Keratinocyte (primary cell): ENCODE measurements around the gene ZDHHC9.

Source experiments
- EZH2 ChIP-seq: IDR thresholded peaks from one replicate; pipeline ENCODE4 v1.6.1; 2012; ENCODE audit warnings: inconsistent platforms, mild to moderate bottlenecking, low read length, moderate library complexity
- TF ChIP-seq, protein P1 (sequence below), 3 experiments: IDR thresholded peaks in 1 of 3; conservative IDR thresholded peaks in 1 of 3; optimal IDR thresholded peaks in 1 of 3; 2 replicates in 2 of 3; 3 replicates in 1 of 3; pipeline versions ENCODE3 to v1.5.1; 2011; ENCODE audit warnings: low read length in 3 of 3, mild to moderate bottlenecking in 3 of 3, moderate library complexity in 2 of 3, control low read depth in 1 of 3, inconsistent platforms in 1 of 3; ENCODE audit not compliant: insufficient read depth in 2 of 3; ENCODE audit errors: extremely low read depth in 1 of 3

DNA sequence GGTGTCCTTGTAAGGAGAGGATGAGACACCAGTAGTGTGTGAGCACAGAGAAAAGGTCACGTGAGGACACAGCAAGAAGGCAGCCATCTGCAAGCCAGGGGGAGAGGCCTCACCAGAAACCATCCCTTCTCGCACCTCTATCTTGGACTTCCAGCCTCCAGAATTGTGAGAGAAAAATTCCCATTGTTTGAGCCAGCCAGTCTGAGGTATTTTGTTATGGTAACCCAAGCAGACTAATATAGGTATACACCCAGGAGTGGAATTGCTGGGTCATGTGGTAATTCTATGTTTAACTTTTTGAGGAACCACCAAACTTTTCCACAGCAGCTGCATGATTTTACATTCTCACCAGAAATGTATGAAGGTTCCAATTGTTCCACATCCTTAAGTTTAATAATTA lies 25.6 kb downstream of the ZDHHC9 start:
- TF ChIP-seq, protein P1, sequence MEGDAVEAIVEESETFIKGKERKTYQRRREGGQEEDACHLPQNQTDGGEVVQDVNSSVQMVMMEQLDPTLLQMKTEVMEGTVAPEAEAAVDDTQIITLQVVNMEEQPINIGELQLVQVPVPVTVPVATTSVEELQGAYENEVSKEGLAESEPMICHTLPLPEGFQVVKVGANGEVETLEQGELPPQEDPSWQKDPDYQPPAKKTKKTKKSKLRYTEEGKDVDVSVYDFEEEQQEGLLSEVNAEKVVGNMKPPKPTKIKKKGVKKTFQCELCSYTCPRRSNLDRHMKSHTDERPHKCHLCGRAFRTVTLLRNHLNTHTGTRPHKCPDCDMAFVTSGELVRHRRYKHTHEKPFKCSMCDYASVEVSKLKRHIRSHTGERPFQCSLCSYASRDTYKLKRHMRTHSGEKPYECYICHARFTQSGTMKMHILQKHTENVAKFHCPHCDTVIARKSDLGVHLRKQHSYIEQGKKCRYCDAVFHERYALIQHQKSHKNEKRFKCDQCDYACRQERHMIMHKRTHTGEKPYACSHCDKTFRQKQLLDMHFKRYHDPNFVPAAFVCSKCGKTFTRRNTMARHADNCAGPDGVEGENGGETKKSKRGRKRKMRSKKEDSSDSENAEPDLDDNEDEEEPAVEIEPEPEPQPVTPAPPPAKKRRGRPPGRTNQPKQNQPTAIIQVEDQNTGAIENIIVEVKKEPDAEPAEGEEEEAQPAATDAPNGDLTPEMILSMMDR (optimal IDR thresholded peaks at IDR 0.05 in 1 of 3, IDR thresholded peaks at IDR 0.05 in 1 of 3, conservative IDR thresholded peaks at IDR 0.05 in 1 of 3; ENCODE audit: extremely low read depth in 1 of 3, insufficient read depth in 2 of 3, low read length in 3 of 3) = no peak
- no peak for TF ChIP-seq EZH2
